ENCODE measurements around the gene CLEC9A.

- TF ChIP-seq CTCF (IDR thresholded peaks at IDR 0.05 in 2 of 3, conservative IDR thresholded peaks at IDR 0.05 in 1 of 3; ENCODE audit: borderline replicate concordance in 1 of 3, insufficient read depth in 1 of 3, low read depth in 2 of 3, low read length in 2 of 3) (no peak), YY1 (IDR thresholded peaks at IDR 0.05; ENCODE audit: extremely low read depth, insufficient replicate concordance, low read depth, low read length) (no peak), EZH2phosphoT487 (IDR thresholded peaks at IDR 0.05; ENCODE audit: borderline replicate concordance) (no peak)
Observed at GRCh38 chr12:10084733-10085132, 54.3 kb downstream of the CLEC9A start.
